ENCODE measurements around the gene NRXN3.

Gene NRXN3

DNA sequence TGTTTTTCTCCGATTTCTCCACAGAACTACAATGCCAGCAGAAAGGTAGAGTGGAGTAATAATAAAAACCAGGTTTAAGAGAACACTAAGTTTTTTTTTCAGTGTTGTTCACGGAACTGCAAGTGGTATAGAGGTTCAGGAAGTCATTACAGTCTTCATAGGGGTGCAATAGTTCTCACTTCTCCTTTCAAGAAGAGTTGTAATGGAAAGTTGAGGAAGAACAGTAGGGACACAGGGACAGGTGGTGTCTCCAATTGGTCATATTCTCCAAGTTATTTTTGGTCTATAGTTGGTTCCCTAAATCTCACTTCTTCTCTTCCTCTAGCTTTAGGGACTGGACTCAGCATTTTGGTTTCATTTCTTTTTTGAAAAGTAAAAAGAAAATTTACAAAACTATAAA lies 894.0 kb downstream of the NRXN3 start:
- no peak for ATAC-seq (ENCODE audit: low read depth)
- Histone ChIP-seq H3K4me3 (ENCODE audit: severe bottlenecking) (no peak overlapping the region), H3K4me1 (ENCODE audit: insufficient read depth, poor library complexity, severe bottlenecking) (no peaks in the 10 kb centered on the region), H3K9me3 (ENCODE audit: severe bottlenecking) (no peaks in the 10 kb centered on the region), H3K27me3 (ENCODE audit: insufficient read depth, poor library complexity, severe bottlenecking) (no peaks in the 10 kb centered on the region), H3K36me3 (ENCODE audit: low read depth) (no peaks in the 10 kb centered on the region), H3K27ac (ENCODE audit: poor library complexity, severe bottlenecking) (no peak overlapping the region)
- no peak for DNase-seq (ENCODE audit: low spot score)
- TF ChIP-seq, protein P1, sequence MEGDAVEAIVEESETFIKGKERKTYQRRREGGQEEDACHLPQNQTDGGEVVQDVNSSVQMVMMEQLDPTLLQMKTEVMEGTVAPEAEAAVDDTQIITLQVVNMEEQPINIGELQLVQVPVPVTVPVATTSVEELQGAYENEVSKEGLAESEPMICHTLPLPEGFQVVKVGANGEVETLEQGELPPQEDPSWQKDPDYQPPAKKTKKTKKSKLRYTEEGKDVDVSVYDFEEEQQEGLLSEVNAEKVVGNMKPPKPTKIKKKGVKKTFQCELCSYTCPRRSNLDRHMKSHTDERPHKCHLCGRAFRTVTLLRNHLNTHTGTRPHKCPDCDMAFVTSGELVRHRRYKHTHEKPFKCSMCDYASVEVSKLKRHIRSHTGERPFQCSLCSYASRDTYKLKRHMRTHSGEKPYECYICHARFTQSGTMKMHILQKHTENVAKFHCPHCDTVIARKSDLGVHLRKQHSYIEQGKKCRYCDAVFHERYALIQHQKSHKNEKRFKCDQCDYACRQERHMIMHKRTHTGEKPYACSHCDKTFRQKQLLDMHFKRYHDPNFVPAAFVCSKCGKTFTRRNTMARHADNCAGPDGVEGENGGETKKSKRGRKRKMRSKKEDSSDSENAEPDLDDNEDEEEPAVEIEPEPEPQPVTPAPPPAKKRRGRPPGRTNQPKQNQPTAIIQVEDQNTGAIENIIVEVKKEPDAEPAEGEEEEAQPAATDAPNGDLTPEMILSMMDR (IDR thresholded peaks at IDR 0.05; ENCODE audit: poor library complexity, severe bottlenecking), result no peak

DNA sequence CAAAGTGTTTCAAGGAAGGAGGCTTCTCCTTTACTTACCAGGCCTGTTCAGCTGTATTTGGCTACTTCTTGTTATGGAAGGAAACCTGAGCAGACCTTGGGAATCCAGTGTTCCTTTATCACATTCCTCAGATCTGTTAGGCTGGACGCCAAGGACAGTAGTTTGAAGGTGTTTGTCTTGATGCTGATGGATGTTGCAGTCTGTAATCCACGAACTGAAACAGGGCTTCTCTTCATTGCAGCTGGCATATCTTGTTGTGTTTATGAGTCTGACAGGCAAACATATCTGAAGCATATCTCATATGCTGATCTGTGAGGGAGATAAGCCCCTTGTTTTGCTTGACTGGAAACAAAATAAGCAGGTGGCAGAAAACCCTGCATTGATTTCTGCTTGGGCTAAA lies 904.3 kb downstream of the NRXN3 start:
- H3K9me3 ChIP-seq (ENCODE audit: severe bottlenecking), result no peaks in the 10 kb centered on the region
- DNase-seq (ENCODE audit: low spot score) (no peak), ATAC-seq (ENCODE audit: low read depth) (peak; percentile 35)
- TF ChIP-seq, protein P1 (IDR thresholded peaks at IDR 0.05; ENCODE audit: poor library complexity, severe bottlenecking), result no peak
- no peak overlapping the region for H3K4me3 ChIP-seq (ENCODE audit: severe bottlenecking)
- H3K36me3 ChIP-seq (ENCODE audit: low read depth), result no peaks in the 10 kb centered on the region
- no peaks in the 10 kb centered on the region for H3K27me3 ChIP-seq (ENCODE audit: insufficient read depth, poor library complexity, severe bottlenecking)
- no peak overlapping the region for H3K27ac ChIP-seq (ENCODE audit: poor library complexity, severe bottlenecking)
- H3K4me1 ChIP-seq (ENCODE audit: insufficient read depth, poor library complexity, severe bottlenecking), result peaks cover 4% of the 10 kb centered on the region

DNA sequence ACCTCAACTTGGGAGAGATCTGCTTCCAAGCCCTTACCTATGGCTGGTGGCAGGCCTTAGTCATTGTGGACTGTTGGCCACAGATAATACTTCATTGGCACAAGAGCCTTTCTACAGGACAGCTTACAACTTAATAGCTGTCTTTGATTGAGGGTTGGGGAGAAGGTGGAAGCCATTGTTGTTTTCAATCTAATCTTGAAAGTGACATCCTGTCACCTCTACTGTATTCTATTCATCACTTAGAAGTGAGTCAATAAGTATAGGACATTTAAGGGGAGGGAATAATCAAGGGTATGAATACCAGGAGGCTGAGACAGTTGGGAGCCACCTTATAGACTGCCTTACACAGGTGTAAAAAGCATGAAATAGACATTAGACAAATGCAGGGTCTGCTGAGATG lies 906.3 kb downstream of the NRXN3 start:
- ATAC-seq (ENCODE audit: low read depth) (no peak), DNase-seq (ENCODE audit: low spot score) (no peak)
- Histone ChIP-seq H3K27me3 (ENCODE audit: insufficient read depth, poor library complexity, severe bottlenecking) (no peaks in the 10 kb centered on the region), H3K9me3 (ENCODE audit: severe bottlenecking) (no peaks in the 10 kb centered on the region), H3K36me3 (ENCODE audit: low read depth) (no peaks in the 10 kb centered on the region), H3K4me1 (ENCODE audit: insufficient read depth, poor library complexity, severe bottlenecking) (peaks cover 4% of the 10 kb centered on the region), H3K27ac (ENCODE audit: poor library complexity, severe bottlenecking) (no peak overlapping the region), H3K4me3 (ENCODE audit: severe bottlenecking) (no peak overlapping the region)
- TF ChIP-seq, protein P1 (IDR thresholded peaks at IDR 0.05; ENCODE audit: poor library complexity, severe bottlenecking), result no peak

DNA sequence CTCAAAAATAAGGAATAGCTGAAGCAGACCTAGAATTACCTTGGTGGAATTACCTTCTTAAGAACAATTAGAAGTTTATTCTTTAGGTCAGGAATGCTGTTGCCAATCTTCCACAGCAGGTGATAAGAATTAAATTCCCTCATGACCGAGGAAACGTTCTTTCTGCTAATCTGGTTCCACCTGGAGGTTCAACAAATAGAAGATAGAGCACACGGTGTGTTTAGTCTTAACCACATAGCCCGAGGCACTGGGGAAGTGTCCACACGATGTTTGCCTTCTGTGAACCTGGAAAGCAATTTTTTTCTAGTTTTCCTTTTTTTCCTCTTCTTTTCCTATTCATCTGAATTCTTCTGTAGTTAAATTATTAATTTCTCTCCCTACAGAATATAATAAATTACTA lies 906.9 kb downstream of the NRXN3 start:
- H3K27ac ChIP-seq (ENCODE audit: poor library complexity, severe bottlenecking), result no peak overlapping the region
- no peaks in the 10 kb centered on the region for H3K27me3 ChIP-seq (ENCODE audit: insufficient read depth, poor library complexity, severe bottlenecking)
- H3K4me1 ChIP-seq (ENCODE audit: insufficient read depth, poor library complexity, severe bottlenecking), result peaks cover 4% of the 10 kb centered on the region
- TF ChIP-seq, protein P1 (IDR thresholded peaks at IDR 0.05; ENCODE audit: poor library complexity, severe bottlenecking), result no peak
- ATAC-seq (ENCODE audit: low read depth) (no peak), DNase-seq (ENCODE audit: low spot score) (no peak)
- no peaks in the 10 kb centered on the region for H3K9me3 ChIP-seq (ENCODE audit: severe bottlenecking)
- no peaks in the 10 kb centered on the region for H3K36me3 ChIP-seq (ENCODE audit: low read depth)
- no peak overlapping the region for H3K4me3 ChIP-seq (ENCODE audit: severe bottlenecking)

DNA sequence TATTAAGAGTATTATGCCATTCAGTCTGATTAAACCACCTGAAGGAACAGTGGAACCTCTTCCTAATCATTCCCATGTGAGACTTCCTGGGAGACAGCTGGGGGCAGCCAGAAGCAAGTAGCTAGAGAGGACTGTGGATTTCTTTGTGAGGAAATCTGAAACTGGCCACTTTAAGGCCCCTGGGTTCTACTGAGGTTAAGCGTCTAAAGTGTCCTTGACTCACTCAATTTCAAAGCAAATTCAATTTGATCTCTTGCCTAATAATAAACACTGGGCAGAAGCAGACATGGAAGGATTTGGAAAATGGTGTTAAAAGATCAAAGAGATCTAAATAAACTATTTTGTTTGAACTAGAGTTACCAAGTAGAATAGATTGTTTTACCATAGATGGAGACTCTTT lies 909.9 kb downstream of the NRXN3 start:
- TF ChIP-seq, protein P1 (IDR thresholded peaks at IDR 0.05; ENCODE audit: poor library complexity, severe bottlenecking), result no peak
- H3K27me3 ChIP-seq (ENCODE audit: insufficient read depth, poor library complexity, severe bottlenecking), result no peaks in the 10 kb centered on the region
- DNase-seq (ENCODE audit: low spot score) (no peak), ATAC-seq (ENCODE audit: low read depth) (no peak)
- H3K4me3 ChIP-seq (ENCODE audit: severe bottlenecking), result no peak overlapping the region
- no peak overlapping the region for H3K27ac ChIP-seq (ENCODE audit: poor library complexity, severe bottlenecking)
- H3K4me1 ChIP-seq (ENCODE audit: insufficient read depth, poor library complexity, severe bottlenecking), result peaks cover 4% of the 10 kb centered on the region
- H3K9me3 ChIP-seq (ENCODE audit: severe bottlenecking), result no peaks in the 10 kb centered on the region
- no peaks in the 10 kb centered on the region for H3K36me3 ChIP-seq (ENCODE audit: low read depth)

Measured in RWPE2 (cell line).